ENCODE data around the gene WNT2B. TPM values are rescaled to one million over a fixed set of nuclear protein-coding genes. Genes with fewer than 3 reads are reported as not detected.

The WNT2B gene
- total and polyA plus RNA-seq, 2 donors (not counting 1 experiment from before 2014, with no cell fraction given), result 0.54 to 5.2 TPM

- Histone ChIP-seq H3K9ac (ENCODE audit: low read length) (no peak overlapping the region), H3K27ac (ENCODE audit: low read length in 2 of 2) (no peak overlapping the region), H3K27me3 (replicated peaks in 1 of 4; ENCODE audit: control extremely low read depth in 1 of 4, control insufficient read depth in 3 of 4, insufficient read depth in 4 of 4, low read length in 3 of 4) (no peaks in the 10 kb centered on the region), H3K36me3 (replicated peaks in 1 of 2; ENCODE audit: control extremely low read depth in 1 of 2, control insufficient read depth in 1 of 2, extremely low read depth in 1 of 2, insufficient read depth in 2 of 2, low read length in 1 of 2) (peaks cover 0 to 5% of the 10 kb centered on the region in 2 experiments), H3K79me2 (ENCODE audit: control insufficient read depth, insufficient read depth, low read length) (no peaks in the 10 kb centered on the region), H3K4me1 (ENCODE audit: control insufficient read depth in 2 of 2, insufficient read depth in 2 of 2, low read length in 2 of 2) (no peaks in the 10 kb centered on the region), H4K20me1 (ENCODE audit: control insufficient read depth, insufficient read depth, low read length, poor library complexity, severe bottlenecking) (no peaks in the 10 kb centered on the region), H3K9me3 (ENCODE audit: control extremely low read depth in 1 of 3, control insufficient read depth in 2 of 3, insufficient read depth in 1 of 3, low read length in 2 of 3) (no peaks in the 10 kb centered on the region), H3K4me2 (replicated peaks; ENCODE audit: low read depth, low read length, poor library complexity, severe bottlenecking) (no peak overlapping the region), H2AFZ (ENCODE audit: insufficient read depth, low read depth, low read length, poor library complexity, severe bottlenecking) (no peak overlapping the region), H3K4me3 (ENCODE audit: control extremely low read depth in 1 of 5, extremely low read depth in 1 of 5, insufficient read depth in 1 of 5, low read depth in 2 of 5, low read length in 4 of 5) (no peak overlapping the region)
- Mint-ChIP-seq H3K4me3 (no peak overlapping the region), H3K27ac (no peak overlapping the region), H3K27me3 (no peaks in the 10 kb centered on the region), H3K9me3 (ENCODE audit: insufficient read depth) (no peaks in the 10 kb centered on the region), H3K4me1 (no peaks in the 10 kb centered on the region)
- TF ChIP-seq, protein P1, sequence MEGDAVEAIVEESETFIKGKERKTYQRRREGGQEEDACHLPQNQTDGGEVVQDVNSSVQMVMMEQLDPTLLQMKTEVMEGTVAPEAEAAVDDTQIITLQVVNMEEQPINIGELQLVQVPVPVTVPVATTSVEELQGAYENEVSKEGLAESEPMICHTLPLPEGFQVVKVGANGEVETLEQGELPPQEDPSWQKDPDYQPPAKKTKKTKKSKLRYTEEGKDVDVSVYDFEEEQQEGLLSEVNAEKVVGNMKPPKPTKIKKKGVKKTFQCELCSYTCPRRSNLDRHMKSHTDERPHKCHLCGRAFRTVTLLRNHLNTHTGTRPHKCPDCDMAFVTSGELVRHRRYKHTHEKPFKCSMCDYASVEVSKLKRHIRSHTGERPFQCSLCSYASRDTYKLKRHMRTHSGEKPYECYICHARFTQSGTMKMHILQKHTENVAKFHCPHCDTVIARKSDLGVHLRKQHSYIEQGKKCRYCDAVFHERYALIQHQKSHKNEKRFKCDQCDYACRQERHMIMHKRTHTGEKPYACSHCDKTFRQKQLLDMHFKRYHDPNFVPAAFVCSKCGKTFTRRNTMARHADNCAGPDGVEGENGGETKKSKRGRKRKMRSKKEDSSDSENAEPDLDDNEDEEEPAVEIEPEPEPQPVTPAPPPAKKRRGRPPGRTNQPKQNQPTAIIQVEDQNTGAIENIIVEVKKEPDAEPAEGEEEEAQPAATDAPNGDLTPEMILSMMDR (IDR thresholded peaks at IDR 0.05), result no peak
- TF ChIP-seq EZH2 (IDR thresholded peaks at IDR 0.05; ENCODE audit: borderline replicate concordance, insufficient read depth, low read depth, low read length, poor library complexity, severe bottlenecking), result no peak
- 96% methylated on average over 6 of the region's 6 CpGs for WGBS (ENCODE audit: insufficient coverage)
- DNase-seq (no peak), ATAC-seq (ENCODE audit: low read depth) (no peak)
- ChIA-PET CTCF (no interaction called here), POLR2A (no interaction called here)
- intact Hi-C loops (cut with micrococcal nuclease), result no loop called here
Measured at GRCh38 chr1:112533029-112533428, 24.3 kb downstream of the WNT2B start.

DNA sequence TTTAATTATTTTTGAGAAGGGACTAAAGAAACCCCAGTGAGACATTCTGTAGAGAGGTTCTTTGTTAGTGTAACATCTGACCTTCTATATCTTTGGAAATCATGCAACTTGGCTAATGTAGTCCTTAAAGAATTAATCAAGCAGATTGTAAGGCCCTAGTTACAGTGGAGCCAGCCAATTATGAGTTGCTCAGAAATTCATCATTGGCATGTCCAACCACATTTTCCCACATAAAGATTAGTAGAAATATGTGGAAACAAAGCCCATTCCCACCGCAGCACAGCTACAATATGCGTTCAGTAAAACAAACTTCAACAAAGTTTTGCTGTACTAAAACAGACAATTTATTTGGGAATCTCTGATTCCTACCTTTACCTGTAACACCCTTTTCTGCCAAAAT, 27.8 kb downstream of the WNT2B start:
- ATAC-seq (ENCODE audit: low read depth), result no peak
- no peak overlapping the region for H3K27ac Mint-ChIP-seq
- no peak overlapping the region for H3K4me3 Mint-ChIP-seq
- no peak overlapping the region for H3K4me3 ChIP-seq (ENCODE audit: control extremely low read depth in 1 of 5, extremely low read depth in 1 of 5, insufficient read depth in 1 of 5, low read depth in 2 of 5, low read length in 4 of 5)
- no peak for TF ChIP-seq EZH2 (IDR thresholded peaks at IDR 0.05; ENCODE audit: borderline replicate concordance, insufficient read depth, low read depth, low read length, poor library complexity, severe bottlenecking)
- TF ChIP-seq, protein P1 (IDR thresholded peaks at IDR 0.05), result no peak
- WGBS (ENCODE audit: insufficient coverage), result 100% methylated on average over 2 of the region's 2 CpGs
- no peaks in the 10 kb centered on the region for H4K20me1 ChIP-seq (ENCODE audit: control insufficient read depth, insufficient read depth, low read length, poor library complexity, severe bottlenecking)
- ChIA-PET CTCF (no interaction called here), POLR2A (no interaction called here)
- H3K27me3 Mint-ChIP-seq, result no peaks in the 10 kb centered on the region
- H3K79me2 ChIP-seq (ENCODE audit: control insufficient read depth, insufficient read depth, low read length), result no peaks in the 10 kb centered on the region
- no peak overlapping the region for H3K9ac ChIP-seq (ENCODE audit: low read length)
- H3K4me2 ChIP-seq (replicated peaks; ENCODE audit: low read depth, low read length, poor library complexity, severe bottlenecking), result no peak overlapping the region
- DNase-seq, result no peak
- no peak overlapping the region for H2AFZ ChIP-seq (ENCODE audit: insufficient read depth, low read depth, low read length, poor library complexity, severe bottlenecking)
- no peaks in the 10 kb centered on the region for H3K4me1 Mint-ChIP-seq
- H3K9me3 ChIP-seq (ENCODE audit: control extremely low read depth in 1 of 3, control insufficient read depth in 2 of 3, insufficient read depth in 1 of 3, low read length in 2 of 3), result no peaks in the 10 kb centered on the region
- H3K27ac ChIP-seq (ENCODE audit: low read length in 2 of 2), result no peak overlapping the region
- H3K27me3 ChIP-seq (replicated peaks in 1 of 4; ENCODE audit: control extremely low read depth in 1 of 4, control insufficient read depth in 3 of 4, insufficient read depth in 4 of 4, low read length in 3 of 4), result no peaks in the 10 kb centered on the region
- intact Hi-C loops (cut with micrococcal nuclease), result no loop called here
- H3K9me3 Mint-ChIP-seq (ENCODE audit: insufficient read depth), result no peaks in the 10 kb centered on the region
- H3K36me3 ChIP-seq (replicated peaks in 1 of 2; ENCODE audit: control extremely low read depth in 1 of 2, control insufficient read depth in 1 of 2, extremely low read depth in 1 of 2, insufficient read depth in 2 of 2, low read length in 1 of 2), result peaks cover 0 to 11% of the 10 kb centered on the region in 2 experiments
- no peaks in the 10 kb centered on the region for H3K4me1 ChIP-seq (ENCODE audit: control insufficient read depth in 2 of 2, insufficient read depth in 2 of 2, low read length in 2 of 2)
